ENCODE data around the gene IGSF9B.

Gene IGSF9B

DNA sequence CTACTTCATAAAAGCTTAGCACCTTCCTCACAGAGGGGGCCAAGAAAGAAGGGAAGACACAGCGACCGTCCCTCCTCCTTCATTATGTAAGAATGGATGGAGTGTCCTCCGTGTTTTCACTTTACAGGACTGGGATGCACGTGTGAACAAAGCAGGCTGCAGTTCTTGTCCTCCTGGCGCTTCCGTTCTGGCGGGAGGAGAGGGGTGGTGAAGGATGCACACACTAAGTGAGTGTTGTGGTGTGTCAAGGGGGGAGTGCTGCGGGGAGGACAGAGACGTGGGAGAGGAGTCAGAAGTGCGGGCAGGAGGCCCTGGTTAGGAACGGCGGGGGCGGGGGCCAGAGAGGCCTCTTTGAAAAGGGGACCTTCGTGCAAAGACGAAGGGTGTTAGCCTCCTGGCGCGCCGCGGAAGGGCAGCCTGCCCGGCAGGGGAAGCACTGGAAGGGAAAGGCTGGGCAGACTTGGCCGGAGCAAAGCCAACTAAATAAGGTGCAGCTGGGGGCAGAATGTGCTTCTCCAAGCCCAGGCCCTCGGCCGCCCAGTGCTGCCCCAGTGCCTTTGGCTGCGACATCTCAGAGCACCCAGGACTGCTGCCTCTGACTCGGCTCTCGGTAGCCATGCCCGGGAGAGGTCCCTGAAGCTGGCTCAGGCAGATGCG, 27.0 kb upstream of the IGSF9B start:
- DNase-seq (ENCODE audit: low read depth in 2 of 2) = no peak

DNA sequence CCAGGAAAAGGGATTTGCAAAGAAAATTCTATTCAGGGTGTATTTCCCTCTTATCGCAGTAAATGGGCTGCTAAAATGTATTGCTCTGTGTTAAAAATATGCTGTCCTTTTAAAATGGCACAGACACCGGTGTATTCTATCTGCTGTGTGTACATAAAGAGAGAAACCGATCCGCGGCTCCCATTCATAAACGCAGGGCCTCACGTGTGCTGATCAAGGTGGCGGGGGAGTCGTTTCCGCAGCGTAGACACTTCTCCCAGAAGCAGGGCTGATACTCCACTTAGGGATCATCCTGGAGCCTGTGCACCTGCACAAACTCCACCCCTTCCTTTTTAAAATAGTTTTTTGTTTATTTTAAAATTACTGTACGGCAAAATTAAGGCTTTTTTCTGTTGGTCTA, 26.1 kb upstream of the IGSF9B start:
- no peak for DNase-seq (ENCODE audit: low read depth in 2 of 2)

DNA sequence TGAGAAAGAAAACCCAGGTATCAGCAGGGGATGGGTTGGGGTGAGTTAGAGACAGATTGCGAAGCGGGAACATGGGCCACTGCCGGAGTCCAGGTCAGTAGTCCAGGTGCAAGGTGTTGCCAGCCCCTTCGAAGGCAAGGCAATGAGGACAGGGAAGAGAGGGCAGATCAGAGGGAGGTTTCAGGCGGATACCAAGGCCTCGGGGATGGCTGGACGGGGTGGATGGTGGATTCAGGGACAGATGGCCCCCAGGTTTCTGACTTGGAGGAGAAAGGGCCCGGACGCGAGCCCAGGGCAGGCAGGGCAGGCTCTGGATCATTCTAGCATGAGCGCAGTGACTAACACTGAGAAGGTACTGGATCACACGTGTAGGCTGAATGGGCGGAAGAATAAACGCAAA, 25.4 kb upstream of the IGSF9B start:
- no peak for DNase-seq (ENCODE audit: low read depth in 2 of 2)

DNA sequence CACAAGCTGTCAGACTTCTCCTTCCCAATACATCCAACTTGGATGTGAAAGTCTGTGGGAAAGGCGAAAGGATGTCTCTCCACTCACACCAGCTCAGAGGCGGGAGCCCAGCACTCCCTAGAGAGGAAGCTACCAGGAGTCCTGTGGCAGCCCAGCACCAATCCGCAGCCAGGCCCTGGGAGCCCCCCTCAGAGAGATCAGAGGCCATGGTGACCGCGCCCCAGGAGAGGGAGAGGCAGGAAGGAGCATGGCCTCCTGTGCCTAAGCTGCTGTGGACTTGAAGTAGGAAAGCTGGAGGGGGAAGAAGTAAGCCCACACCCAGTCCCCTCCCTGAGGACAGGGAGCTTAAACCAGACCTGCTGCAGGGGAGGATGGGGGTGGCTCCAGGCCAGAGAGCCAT, 24.4 kb upstream of the IGSF9B start:
- no peak for DNase-seq (ENCODE audit: low read depth in 2 of 2)

DNA sequence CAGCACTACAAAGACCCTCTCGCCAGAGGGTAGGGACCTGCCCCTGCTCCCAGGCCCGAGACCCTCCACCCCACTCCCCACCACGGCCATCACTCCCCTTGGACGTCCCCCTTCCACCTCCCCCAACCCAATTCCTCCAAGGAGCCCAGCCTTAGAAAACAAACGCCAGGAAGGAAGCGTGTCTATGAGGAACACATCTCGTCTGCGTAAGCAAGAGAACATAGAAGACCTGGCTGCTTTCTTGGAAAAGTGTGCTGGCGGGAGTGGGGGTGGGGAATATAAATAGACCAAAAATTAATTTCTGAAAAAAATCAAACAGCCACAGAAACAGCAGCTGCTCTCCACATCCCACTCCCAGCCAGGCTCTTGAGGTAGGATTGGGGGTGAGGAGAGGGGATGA, 23.9 kb upstream of the IGSF9B start:
- DNase-seq (ENCODE audit: low read depth in 2 of 2) = no peak

DNA sequence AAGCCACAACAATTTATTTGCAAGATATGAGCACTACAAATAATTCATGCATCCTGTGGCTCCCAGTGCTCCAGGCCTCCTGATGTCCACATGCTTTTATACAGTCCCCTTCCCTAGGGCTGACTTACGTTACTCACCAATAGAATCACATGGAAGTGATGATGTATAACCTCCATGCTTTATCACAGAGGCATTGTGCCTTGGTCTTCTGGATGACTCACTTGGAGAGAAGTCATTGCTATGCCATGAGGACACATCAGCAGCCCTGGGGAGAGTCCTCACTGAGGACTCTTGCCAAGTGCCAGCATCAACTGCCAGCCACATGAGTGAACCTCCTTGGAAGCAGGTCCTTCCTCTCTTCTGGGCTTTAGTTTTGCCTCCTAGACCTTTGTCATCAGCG, 22.0 kb upstream of the IGSF9B start:
- DNase-seq (ENCODE audit: low read depth in 2 of 2) = no peak

DNA sequence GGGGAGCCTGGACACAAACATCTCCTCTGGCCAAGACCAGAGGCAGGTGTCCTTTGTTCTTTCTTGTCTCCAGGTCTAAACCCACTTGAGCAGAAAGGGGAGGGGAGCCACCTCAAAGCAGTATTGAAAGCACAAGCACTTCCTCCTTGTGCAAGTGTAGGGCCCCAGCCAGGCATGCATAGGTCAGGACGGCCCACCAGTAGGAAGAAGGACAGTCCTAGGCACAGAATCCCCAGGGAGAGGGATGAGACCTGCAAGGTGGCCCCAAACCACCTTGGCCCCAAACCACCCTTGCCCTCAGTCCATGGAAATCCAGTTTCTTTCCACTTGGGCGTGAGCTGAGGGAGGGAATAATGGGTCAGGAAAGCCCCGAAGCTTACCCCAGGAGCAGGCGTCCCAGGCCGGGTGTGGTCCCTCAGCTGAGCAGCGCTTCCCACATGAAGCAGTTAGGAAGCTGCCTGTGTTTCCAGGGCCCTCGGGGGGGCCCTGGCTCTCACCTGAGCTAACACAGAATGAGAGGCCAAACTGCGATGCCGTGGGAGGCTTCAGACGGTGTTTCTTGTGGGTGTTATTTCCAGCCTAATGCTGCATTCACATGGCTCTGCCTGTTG, 20.4 kb upstream of the IGSF9B start:
- no peak for DNase-seq (ENCODE audit: low read depth in 2 of 2)

DNA sequence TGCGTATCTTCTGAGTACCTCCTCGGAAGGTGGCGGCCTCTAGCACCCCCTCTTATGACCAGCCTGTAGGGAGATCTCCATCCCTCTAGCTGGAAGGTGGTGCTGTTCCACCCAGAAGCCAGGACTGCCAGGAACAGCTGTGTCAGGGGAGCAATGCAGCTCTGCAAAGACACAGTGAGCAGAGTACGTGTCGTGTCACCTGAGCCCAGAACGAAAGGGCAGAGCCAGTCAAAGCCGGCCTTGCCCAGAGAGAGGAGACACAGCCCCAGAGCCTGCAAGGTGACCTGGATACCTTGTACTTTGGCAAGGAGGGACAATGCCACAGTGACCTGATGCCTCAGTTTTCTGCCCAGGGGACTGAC, 18.7 kb upstream of the IGSF9B start:
- DNase-seq (ENCODE audit: low read depth in 2 of 2) = no peak

DNA sequence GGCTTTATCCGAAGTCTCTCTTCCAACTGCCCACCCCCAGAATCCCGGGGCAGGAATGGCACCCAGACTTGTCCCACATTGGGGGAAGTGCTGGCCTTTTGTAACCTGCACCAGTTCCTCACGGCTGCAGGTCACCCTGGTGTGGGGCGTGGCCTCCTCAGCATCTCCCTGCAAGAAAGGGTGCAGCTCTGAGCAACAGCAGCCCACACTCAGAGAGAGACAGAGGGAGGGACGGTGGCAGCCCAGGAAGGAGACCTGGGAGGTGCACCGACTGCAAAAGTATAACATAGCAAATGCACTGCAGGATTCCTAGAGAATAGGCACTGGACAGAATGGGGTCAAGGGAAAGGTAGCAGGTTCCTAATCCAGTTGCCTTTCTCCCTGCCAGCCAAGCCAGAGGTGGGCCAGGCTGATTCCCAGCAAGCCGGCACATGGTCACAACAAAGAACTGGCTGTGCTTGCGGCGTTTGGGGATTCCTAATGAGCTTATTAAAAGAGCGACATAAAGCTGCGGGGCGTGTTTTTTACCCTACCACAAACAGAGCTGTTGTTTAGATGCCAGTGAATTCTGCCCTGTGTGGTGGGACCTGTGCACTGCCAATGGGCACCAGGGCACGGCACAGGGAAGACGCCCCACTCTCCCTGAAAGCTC, 18.2 kb upstream of the IGSF9B start:
- DNase-seq (ENCODE audit: low read depth in 2 of 2) = no peak

DNA sequence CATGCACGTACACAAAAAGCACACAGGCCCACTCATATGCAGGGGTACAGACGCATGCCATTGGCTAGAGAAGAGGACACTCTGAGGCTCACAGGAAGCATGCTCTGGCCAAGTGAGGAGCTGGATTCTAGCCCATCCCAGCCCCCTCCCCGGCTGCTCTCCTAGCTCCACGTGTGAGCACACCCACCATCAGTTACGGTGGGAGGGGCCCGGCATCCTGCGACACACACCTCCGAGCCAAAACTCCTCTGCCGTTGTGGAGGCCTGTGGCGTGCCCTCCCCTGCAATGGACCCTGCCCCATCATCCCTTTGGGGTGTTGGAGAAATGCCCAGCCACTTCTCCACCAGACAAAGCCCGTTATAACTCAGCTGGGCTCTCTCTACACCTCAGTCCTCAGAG, 15.1 kb upstream of the IGSF9B start:
- DNase-seq (ENCODE audit: low read depth in 2 of 2) = no peak

DNA sequence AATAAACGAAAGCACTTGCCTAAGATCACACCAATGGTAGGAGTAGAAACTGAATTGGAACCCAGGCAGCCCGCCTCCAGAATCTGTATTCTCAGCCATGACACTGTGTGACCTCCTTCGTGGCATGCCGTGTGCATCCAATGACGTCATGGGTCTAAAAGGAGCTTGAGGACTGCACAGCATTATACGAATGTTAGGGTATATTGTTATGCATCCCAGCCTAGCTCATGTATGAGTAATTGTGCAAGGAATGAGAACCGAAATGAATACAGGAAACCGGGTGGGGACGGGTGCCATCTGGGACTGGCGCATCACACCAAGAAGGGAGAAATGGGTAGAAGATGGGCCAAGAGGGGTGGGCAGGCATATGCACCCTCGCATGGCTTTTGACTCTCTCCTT, 12.3 kb upstream of the IGSF9B start:
- no peak for DNase-seq (ENCODE audit: low read depth in 2 of 2)

DNA sequence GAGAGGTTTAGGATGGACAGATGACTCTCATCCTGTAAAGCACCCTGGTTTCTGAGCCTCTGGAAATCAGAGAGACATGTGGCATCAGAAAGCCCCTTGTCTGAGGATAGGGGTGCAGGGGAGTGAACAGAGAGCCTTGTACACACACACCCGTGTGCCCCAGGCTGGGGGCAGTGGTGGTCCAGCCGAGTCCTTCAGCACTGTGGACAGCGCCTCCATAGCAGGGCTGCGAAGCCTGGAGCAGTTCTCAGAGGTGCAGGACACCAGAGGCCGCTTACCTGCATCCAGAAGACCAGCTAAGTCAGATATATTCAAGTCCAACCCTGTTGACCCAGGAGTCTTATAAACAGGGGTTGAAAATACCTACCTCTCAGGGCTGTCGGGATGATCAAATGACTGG, 11.5 kb upstream of the IGSF9B start:
- DNase-seq (ENCODE audit: low read depth in 2 of 2) = no peak

DNA sequence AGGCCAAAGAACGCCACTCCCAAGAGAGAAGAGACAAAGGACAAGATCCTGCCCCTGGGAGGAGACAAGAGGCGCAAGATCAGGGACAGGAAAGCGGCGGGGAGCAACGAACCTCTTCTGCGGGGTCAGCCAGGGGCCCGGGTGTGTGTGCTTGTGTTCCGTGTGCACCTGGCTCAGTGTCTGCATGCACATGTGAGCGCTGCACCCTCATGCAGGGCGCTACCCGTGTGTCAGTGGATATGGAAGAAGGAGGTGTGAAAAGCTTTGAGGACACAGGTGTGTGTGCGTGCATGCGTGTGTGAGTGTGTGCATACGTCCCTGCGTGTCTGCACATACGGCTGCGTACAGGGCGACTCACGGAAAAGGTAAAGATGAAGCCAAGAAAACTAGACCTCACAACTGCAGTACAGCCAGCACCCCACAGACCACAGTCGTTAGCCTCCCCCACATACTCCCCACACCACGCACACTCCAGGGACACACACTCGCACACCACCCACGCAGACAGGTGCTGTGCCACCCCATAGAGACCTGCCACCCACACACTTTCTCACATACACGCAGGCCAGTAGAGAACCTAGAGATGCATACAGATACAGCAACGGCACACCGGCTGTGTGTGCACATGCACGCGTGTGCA, 11.0 kb upstream of the IGSF9B start:
- no peak for DNase-seq (ENCODE audit: low read depth in 2 of 2)

DNA sequence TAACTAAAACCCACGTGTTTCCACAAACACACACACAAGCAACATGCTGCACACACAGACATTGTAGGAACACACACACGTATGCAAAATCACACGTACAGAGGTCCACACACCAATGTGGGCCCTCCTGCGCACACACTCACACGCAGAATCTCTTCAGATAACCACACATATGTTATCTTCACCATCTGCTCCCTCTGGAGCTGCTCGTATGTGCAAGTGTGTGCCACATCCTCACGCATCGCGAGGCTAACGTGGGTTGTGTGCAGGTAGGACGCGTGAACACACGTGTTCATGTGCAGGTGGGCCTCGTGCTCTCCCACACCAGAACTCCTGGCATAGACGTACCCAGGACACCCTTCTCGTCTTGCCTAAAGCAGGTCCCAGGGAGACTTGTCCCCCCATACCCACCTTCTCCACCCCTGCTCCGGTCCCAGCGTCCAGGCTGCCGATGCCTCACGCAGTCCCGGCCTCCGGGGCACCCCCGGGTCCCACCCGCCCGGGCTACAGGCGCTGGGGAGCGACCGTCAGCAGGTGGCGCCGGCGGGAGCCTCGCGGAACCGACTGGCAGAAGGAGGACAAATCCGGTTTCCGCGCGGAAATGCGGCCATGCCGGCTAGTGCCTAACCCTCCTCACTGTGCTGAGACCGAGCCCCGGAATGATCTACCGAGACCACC, 10.3 kb upstream of the IGSF9B start:
- DNase-seq (ENCODE audit: low read depth in 2 of 2) = peak; percentile 31 to 48

DNA sequence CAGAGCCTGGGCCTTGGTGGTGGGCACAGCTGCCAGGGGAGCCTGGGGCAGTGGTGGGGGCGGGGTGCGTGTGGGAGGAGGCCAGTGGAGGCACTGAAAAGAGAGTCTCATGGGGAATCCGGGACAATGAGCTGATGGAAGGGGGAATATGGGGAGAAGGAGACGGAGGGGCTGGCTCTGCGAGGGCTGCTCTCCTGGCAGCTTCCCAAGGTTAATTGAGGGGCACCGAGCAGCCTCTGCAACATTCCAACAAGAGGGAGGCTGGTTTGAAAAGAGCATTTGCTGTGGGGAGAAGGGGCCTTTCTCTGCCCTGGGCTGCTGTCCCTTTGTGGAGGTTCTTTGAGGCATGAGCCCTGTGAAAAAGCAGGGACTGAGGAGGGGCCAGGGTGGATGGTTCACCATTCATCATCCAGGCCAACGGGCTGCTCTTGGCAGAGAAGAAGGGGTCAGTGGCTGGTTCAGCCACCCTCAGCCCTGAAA, 9.4 kb upstream of the IGSF9B start:
- no peak for DNase-seq (ENCODE audit: low read depth in 2 of 2)

DNA sequence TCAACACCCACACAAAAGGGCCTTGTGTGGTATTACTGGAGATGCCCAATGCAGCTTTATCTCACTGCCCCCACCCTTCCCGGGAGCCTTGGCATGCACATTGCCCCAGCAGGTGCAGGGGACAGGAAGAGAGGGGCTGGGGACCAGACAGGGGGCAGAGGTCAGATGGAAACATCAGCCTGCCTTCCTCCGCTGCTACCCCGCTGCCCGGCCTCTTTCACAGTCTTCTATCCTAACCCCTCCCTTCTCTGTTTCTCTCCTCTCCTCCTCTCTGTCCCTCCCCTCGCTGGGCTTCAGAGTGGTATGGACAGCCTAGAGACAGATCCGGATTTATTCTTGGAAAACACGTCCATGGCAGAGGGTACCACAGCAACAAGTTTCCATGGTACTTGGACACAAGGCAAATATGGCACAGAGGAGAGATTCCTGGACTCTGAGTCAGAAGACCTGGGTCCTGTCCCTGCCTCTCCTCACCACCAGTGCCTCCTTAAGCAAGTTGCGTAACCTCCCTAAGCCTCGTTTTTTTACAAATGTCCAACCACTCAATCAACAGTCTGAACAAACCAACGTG, 8.3 kb upstream of the IGSF9B start:
- no peak for DNase-seq (ENCODE audit: low read depth in 2 of 2)

DNA sequence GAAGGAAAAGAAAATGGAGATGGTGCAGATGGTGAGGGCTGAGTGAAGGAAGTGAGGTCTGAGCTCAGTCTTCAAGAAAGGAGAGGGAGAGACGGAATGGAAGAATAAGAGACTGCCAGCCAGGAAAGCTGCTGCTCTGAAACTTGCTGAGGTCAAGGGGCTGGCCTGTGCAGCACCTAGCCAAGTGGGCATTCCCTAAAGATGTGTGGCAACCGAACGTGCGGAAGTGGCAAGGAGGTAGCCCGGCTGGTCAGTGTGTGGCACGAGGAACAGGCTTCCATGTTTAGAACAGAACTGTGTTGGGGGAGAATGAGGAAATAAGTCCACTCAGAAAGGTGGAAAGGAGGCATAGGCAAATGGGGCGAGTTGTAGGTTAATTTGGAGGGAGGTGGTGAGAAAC, 7.6 kb upstream of the IGSF9B start:
- no peak for DNase-seq (ENCODE audit: low read depth in 2 of 2)

DNA sequence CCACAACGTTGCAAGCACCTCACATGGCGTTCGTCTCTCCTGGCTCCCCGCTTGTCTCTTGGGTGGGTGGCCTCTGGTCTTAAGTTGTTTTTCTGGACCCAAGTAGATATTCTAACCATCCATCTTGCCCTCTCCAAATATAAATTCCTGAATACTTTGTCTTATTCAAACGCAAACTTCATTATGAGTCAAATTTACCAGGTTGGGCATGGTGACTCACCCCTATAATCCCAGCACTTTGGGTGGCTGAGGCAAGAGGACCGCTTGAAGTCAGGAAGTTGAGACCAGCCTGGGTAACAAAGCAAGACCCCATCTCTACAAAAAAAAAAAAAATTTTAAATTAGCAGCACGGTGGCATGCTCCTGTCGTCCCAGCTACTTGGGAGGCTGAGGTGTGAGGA, 5.1 kb upstream of the IGSF9B start:
- DNase-seq (ENCODE audit: low read depth in 2 of 2) = no peak

DNA sequence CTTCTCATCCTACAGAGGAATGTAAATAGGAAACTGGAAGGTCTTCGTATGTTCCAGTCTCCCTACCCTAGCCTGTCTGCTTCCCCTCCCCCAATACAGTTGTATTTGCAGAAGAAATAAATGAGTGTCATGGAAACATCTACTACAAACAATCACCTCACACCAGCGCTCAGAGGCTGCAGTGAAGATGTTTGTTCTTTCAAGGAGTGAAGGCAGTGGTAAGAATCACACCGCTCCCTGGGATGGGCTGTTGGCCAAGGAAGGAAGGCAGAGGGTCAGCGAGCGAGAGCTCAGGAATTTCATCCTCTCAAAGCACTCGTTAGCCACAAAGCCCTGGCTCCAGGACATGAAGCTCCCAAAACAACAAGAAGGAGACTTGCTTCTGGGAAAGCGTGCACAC, 1.1 kb upstream of the IGSF9B start:
- DNase-seq (ENCODE audit: low read depth in 2 of 2) = no peak

DNA sequence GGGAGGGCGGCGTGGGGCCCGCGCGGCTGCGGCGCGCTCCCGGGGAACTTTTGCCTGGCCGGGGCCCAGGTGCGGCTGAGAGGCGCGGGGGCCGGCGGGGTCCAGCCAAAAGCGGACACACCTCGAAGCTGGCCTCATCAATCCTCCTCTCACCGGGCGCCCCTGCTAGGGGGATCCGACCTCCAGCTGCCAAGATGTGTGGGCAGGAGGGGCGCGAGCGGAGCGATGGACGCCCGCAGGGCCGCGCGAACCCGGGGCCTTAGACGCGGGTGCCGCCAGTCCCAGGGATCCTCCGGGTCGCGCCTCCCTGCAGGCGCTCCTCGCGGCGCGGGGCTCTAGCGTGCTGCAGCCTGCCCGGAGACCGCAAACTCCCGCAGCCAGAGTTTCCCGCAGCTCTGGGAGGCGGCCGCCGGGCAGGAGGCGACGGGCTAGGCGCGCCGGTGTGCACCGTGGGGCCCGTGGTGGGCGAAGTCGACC, 785 bp downstream of the IGSF9B start:
- DNase-seq (ENCODE audit: low read depth in 2 of 2) = no peak

DNA sequence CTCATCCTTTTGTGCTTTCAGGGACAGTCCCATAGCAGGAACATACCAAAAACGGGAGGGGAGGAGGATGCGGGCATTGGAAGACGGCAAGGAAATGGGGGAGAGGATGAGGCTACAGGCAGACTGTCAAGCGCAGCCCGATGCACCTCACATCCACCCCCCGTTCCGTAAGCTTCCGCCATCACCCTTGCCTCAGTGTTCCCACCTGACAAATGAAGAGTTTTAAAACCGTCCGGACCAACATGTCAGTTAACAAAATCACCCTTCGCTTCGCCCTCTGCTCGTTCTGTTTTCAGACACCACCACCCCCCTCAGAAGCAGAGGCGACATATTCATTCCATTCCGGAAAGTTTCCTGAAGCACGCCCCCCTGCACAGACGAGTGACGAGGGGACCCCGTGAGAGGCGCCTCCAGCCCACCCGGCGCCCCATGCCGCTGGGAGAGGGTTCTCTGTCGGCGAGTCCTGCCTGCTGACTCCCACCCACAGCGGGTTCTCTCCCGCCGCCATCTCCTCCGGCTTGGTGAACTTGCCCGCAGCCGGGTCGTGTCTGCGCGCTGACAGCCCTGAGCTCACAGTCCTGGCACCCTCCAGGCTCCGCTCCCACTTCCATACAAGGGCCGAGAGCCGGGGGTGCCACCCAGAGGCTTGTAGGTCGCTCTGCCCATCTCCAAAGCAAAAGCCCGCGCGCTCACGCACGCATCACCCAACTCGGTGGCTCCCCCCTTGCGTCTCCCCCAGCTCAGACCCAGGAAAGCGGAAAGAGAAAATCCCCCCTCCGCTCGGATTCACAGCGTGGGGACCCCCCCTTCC, 1.5 kb downstream of the IGSF9B start:
- no peak for DNase-seq (ENCODE audit: low read depth in 2 of 2)

All from stimulated activated CD8-positive, alpha-beta memory T cell treated with anti-CD3 and anti-CD28 coated beads, Interleukin-2, amount 100 ng/mL, for 1 hour (primary cell).